K562 (cell line): ENCODE measurements around the gene PI4KA. TPM values are rescaled to one million over a fixed set of nuclear protein-coding genes. Genes with fewer than 3 reads are reported as not detected.
A peak's percentile ranks its signal among the peaks of the same experiment; 100 is the strongest.

Experiments used
- BCL6 ChIP-seq: fragments of 250-450 bp; sonication (Bioruptor Pico); IDR thresholded peaks from 2 replicates; pipeline ENCODE4 v1.4.0; 2020
- BHLHE40 ChIP-seq: IDR thresholded peaks from 2 replicates; pipeline ENCODE4 v1.6.1; 2011; ENCODE audit warnings: low read length, improper control_type of control experiment
- CREBBP ChIP-seq: IDR thresholded peaks from one replicate; pipeline ENCODE4 v1.6.1; 2012; ENCODE audit warnings: low read depth, mild to moderate bottlenecking, control low read depth, inconsistent platforms, low read length
- KDM1A ChIP-seq, 2 experiments: fragments of 450-650 bp; IDR thresholded peaks; 2 replicates each; pipeline ENCODE4 v1.6.1; 2016; ENCODE audit warnings: mild to moderate bottlenecking in 2 of 2
- PRDM10 ChIP-seq: fragments of 450-650 bp; IDR thresholded peaks from 2 replicates; pipeline ENCODE4 v1.6.1; 2018; ENCODE audit not compliant: partially characterized antibody
- RBM14 ChIP-seq: fragments of 200-400 bp; formaldehyde crosslinking; IDR thresholded peaks from 2 replicates; pipeline ENCODE4 v1.6.1; 2018; ENCODE audit warnings: low read depth, mild to moderate bottlenecking, low read length, moderate library complexity, borderline replicate concordance; ENCODE audit not compliant: insufficient read depth
- TAF9B ChIP-seq: fragments of 450-650 bp; IDR thresholded peaks from 2 replicates; pipeline ENCODE4 v1.6.1; 2018; ENCODE audit warnings: mild to moderate bottlenecking; ENCODE audit not compliant: partially characterized antibody
- TBP ChIP-seq: optimal IDR thresholded peaks from 2 replicates; pipeline ENCODE3; 2011; ENCODE audit warnings: low read depth, low read length, improper control_type of control experiment
- ZNF384 ChIP-seq: IDR thresholded peaks from 2 replicates; pipeline ENCODE4 v1.6.1; 2012; ENCODE audit warnings: low read depth, low read length, improper control_type of control experiment
- polyA plus RNA-seq, 8 experiments: library from polyadenylated mRNA; depleted of rRNA in 4 of 8; stranded (reverse) in 5 of 8; unstranded in 3 of 8; fragments of >200 nt; fragmentation: Nextera tagmentation in 2 of 8; fragmentation: Illumina TruSeq in 1 of 8; extraction: Ambion mirVana in 2 of 8; extraction: Trizol in 1 of 8; gene quantifications; 2 replicates each; pipeline versions ENCODE4 v1.2.1 to v1.2.3, GENCODE V29; 2011 to 2014; ENCODE audit warnings: inconsistent platforms in 1 of 8, missing spikeins in 1 of 8
- total RNA-seq, 7 experiments: library from RNA; depleted of rRNA in 6 of 7; stranded (reverse); fragments of >200 nt in 6 of 7; fragmentation: Illumina TruSeq in 2 of 7; extraction: Trizol in 2 of 7; gene quantifications; 2 replicates each; pipeline versions ENCODE4 v1.2.1 to v1.2.3, GENCODE V29; 2011 to 2021; ENCODE audit warnings: low replicate concordance in 1 of 7
- TF ChIP-seq, protein P1 (sequence below), 2 experiments: fragments of 450-650 bp; formaldehyde crosslinking in 1 of 2; IDR thresholded peaks; 2 replicates each; pipeline versions ENCODE4 v1.4.0 to v1.6.1; 2014 to 2020; ENCODE audit warnings: mild to moderate bottlenecking in 2 of 2, borderline replicate concordance in 1 of 2, low read depth in 1 of 2
- TF ChIP-seq, protein P2 (sequence below): IDR thresholded peaks from 3 replicates; pipeline ENCODE4 v1.6.1; 2011; ENCODE audit warnings: borderline replicate concordance, mild to moderate bottlenecking; ENCODE audit not compliant: insufficient read length, insufficient read depth
- TF ChIP-seq, protein P3 (sequence below): fragments of 250-450 bp; sonication (Bioruptor Pico); IDR thresholded peaks from 2 replicates; pipeline ENCODE4 v1.5.0; 2020; ENCODE audit warnings: mild to moderate bottlenecking, borderline replicate concordance

The PI4KA gene
- total and polyA plus RNA-seq, 9 of the 15 experiments (the other 6 are each of a cell fraction or from before 2014, with no cell fraction given) = 7.3 to 187 (median 84.7) TPM

GRCh38 chr22:20803696-20804324 is 54.8 kb downstream of the PI4KA start (continued):
- no peak for TF ChIP-seq KDM1A (IDR thresholded peaks at IDR 0.05)
- no peak for TF ChIP-seq PRDM10
- TF ChIP-seq BCL6 (CRISPR knock-in tag) = no peak
- TF ChIP-seq, protein P1, sequence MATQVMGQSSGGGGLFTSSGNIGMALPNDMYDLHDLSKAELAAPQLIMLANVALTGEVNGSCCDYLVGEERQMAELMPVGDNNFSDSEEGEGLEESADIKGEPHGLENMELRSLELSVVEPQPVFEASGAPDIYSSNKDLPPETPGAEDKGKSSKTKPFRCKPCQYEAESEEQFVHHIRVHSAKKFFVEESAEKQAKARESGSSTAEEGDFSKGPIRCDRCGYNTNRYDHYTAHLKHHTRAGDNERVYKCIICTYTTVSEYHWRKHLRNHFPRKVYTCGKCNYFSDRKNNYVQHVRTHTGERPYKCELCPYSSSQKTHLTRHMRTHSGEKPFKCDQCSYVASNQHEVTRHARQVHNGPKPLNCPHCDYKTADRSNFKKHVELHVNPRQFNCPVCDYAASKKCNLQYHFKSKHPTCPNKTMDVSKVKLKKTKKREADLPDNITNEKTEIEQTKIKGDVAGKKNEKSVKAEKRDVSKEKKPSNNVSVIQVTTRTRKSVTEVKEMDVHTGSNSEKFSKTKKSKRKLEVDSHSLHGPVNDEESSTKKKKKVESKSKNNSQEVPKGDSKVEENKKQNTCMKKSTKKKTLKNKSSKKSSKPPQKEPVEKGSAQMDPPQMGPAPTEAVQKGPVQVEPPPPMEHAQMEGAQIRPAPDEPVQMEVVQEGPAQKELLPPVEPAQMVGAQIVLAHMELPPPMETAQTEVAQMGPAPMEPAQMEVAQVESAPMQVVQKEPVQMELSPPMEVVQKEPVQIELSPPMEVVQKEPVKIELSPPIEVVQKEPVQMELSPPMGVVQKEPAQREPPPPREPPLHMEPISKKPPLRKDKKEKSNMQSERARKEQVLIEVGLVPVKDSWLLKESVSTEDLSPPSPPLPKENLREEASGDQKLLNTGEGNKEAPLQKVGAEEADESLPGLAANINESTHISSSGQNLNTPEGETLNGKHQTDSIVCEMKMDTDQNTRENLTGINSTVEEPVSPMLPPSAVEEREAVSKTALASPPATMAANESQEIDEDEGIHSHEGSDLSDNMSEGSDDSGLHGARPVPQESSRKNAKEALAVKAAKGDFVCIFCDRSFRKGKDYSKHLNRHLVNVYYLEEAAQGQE (IDR thresholded peaks at IDR 0.05; ENCODE audit: borderline replicate concordance) = peak; percentile 94
- TF ChIP-seq, protein P1 (CRISPR knock-in tag; IDR thresholded peaks at IDR 0.05; ENCODE audit: low read depth) = no peak
- no peak for TF ChIP-seq TBP
- TF ChIP-seq, protein P2, sequence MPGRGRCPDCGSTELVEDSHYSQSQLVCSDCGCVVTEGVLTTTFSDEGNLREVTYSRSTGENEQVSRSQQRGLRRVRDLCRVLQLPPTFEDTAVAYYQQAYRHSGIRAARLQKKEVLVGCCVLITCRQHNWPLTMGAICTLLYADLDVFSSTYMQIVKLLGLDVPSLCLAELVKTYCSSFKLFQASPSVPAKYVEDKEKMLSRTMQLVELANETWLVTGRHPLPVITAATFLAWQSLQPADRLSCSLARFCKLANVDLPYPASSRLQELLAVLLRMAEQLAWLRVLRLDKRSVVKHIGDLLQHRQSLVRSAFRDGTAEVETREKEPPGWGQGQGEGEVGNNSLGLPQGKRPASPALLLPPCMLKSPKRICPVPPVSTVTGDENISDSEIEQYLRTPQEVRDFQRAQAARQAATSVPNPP = no peak
- TF ChIP-seq RBM14 = no peak
- peak; percentile 54; the same call in 1 of the 2 replicates for TF ChIP-seq ZNF384
- TF ChIP-seq, protein P3, sequence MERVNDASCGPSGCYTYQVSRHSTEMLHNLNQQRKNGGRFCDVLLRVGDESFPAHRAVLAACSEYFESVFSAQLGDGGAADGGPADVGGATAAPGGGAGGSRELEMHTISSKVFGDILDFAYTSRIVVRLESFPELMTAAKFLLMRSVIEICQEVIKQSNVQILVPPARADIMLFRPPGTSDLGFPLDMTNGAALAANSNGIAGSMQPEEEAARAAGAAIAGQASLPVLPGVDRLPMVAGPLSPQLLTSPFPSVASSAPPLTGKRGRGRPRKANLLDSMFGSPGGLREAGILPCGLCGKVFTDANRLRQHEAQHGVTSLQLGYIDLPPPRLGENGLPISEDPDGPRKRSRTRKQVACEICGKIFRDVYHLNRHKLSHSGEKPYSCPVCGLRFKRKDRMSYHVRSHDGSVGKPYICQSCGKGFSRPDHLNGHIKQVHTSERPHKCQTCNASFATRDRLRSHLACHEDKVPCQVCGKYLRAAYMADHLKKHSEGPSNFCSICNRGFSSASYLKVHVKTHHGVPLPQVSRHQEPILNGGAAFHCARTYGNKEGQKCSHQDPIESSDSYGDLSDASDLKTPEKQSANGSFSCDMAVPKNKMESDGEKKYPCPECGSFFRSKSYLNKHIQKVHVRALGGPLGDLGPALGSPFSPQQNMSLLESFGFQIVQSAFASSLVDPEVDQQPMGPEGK (CRISPR knock-in tag) = no peak
- no peak for TF ChIP-seq CREBBP
- TF ChIP-seq BHLHE40 = peak; percentile 49
- no peak for TF ChIP-seq TAF9B
